GM06990 (cell line): ENCODE results near the gene HOXC9.

Experiments
- DNase-seq: peaks from one replicate; pipeline ENCODE4 v3.0.0-alpha.2; 2011; ENCODE audit not compliant: insufficient read length; ENCODE audit errors: extremely low read depth
- H3K27me3 ChIP-seq: replicated peaks from 2 replicates; pipeline ENCODE4 v1.6.0; 2011; ENCODE audit warnings: low read length; ENCODE audit not compliant: control insufficient read depth, insufficient read depth
- H3K36me3 ChIP-seq: 2 replicates; pipeline ENCODE4 v1.5.1; 2011; ENCODE audit warnings: low read length; ENCODE audit not compliant: control insufficient read depth, insufficient read depth
- H3K4me3 ChIP-seq: replicated peaks from 2 replicates; pipeline ENCODE4 v1.5.1; 2011; ENCODE audit warnings: low read depth, mild to moderate bottlenecking, control low read depth, low read length
- CTCF ChIP-seq: IDR thresholded peaks from 2 replicates; pipeline ENCODE4 v1.5.1; 2011; ENCODE audit warnings: low read length, control low read depth, mild to moderate bottlenecking, inconsistent platforms; ENCODE audit not compliant: insufficient read depth, poor library complexity, severe bottlenecking

The HOXC9 gene

GRCh38 chr12:54017027-54017788, 17.2 kb downstream of the HOXC9 start:
- DNase-seq, result no peak
- Histone ChIP-seq H3K4me3 (peak overlapping the region; percentile 65), H3K36me3 (no peaks in the 10 kb centered on the region), H3K27me3 (peaks cover 1% of the 10 kb centered on the region)
- no peak for TF ChIP-seq CTCF

GRCh38 chr12:54017878-54018467, 18.0 kb downstream of the HOXC9 start:
- peak; percentile 96 for DNase-seq
- Histone ChIP-seq H3K4me3 (peak overlapping the region; percentile 65), H3K27me3 (peaks cover 1% of the 10 kb centered on the region), H3K36me3 (no peaks in the 10 kb centered on the region)
- no peak for TF ChIP-seq CTCF

GRCh38 chr12:54018468-54018984, 18.6 kb downstream of the HOXC9 start:
- TF ChIP-seq CTCF, result no peak
- DNase-seq, result no peak
- Histone ChIP-seq H3K27me3 (peaks cover 1% of the 10 kb centered on the region; the same call in 1 of the 2 replicates), H3K36me3 (no peaks in the 10 kb centered on the region), H3K4me3 (peak overlapping the region; percentile 65)

DNA sequence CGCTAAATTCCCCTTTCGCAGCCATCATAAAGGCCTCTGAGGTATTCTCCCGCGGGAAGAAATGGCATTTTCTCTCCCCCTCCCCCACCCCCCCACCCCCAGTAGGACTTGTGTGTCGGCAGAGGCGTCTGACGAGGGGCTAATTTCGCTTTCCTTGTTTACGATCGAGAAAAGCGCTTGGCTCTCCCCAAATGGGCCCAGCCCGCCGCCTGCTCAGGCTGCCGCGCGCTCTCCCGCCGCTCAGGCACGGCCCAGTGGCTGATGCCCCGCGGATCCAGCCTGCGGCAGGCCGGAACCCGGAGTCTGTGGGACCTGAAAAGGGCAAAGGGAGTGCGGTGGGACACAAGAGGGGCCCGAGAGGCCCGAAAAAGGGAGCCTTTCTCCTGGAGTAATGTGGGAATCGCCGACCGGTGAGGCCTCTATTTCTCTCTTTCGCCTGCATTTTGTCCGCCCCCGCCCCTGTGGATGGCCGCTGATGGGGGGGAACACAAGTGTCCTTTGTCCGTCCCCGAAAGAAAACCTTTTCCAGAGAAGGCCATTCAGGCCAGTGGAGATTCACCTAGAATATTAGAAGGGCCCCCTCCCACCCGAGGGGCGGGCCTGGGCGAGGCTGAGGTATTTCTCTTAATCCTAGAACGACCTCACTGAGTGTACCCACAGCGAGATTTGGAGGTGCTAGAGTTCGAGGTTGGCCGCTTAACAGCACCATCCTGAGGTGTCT, 19.3 kb downstream of the HOXC9 start:
- Histone ChIP-seq H3K4me3 (no peak overlapping the region), H3K27me3 (peaks cover 1% of the 10 kb centered on the region; the same call in 1 of the 2 replicates)
- TF ChIP-seq CTCF, result no peak

DNA sequence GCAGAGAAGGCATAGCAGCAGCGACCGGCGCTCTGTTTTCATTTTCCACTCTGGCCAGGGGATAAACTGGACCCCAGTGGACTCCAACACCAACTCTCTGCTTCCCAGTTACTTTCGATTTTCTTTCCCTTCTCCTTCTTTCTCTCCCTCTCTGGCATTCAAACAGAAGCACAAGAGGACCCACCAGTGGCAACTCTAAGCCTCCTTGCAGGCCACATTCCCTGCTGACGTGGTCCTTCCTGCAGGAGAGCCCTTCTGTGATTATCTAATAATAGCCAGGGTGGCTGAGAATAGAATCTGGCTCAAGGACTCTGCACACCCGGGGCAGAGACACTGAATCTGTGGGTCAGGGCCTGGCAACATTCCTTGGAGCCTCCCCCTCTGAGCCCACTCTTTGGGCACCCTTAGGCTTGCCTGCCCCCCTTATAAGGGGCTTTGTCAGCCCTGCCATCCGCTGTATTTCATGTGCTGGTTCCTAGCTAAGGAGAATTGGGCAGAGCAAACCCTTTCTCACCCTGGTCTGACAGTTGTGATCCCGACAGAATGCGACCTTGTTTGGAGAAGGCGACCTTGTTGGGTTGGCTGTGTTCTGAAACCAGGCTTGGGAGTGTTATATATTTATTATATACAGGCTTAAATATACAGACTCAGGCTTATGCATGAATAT, 20.1 kb downstream of the HOXC9 start:
- H3K36me3 ChIP-seq, result no peaks in the 10 kb centered on the region
- H3K4me3 ChIP-seq, result no peak overlapping the region
- no peak for TF ChIP-seq CTCF
- 0 out of 2 replicates have a peak, but pooled peaks cover 1% of the 10 kb centered on the region for H3K27me3 ChIP-seq
- DNase-seq, result no peak

More for the DNA sequence above, 19.3 kb downstream of the HOXC9 start:
- no peak for DNase-seq
- no peaks in the 10 kb centered on the region for H3K36me3 ChIP-seq
